GM12865 (cell line): ENCODE measurements around the gene NME1.
"Not testable (repeated sequence)": the region's sequence is repeated elsewhere in the genome, so short reads cannot be mapped to it uniquely, and the experiment has no call there.

Experiments used
- DNase-seq: peaks from one replicate; pipeline ENCODE4 v3.0.0; 2010; ENCODE audit warnings: low read depth
- H3K4me3 ChIP-seq: 2 replicates; pipeline ENCODE4 v1.5.1; 2011; ENCODE audit warnings: mild to moderate bottlenecking, low read depth, low read length, control low read depth
- CTCF ChIP-seq: IDR thresholded peaks from 2 replicates; pipeline ENCODE4 v1.5.1; 2011; ENCODE audit warnings: low read length, control low read depth, low read depth, inconsistent platforms; ENCODE audit not compliant: insufficient read depth; ENCODE audit errors: missing control alignments

The NME1 gene

GRCh38 chr17:51164911-51165679 is 11.7 kb downstream of the NME1 start:
- peak overlapping the region; percentile 99 for H3K4me3 ChIP-seq
- no peak for TF ChIP-seq CTCF
- DNase-seq: no peak

- H3K4me3 ChIP-seq: peak overlapping the region; percentile 99
- no peak for DNase-seq
- no peak for TF ChIP-seq CTCF
Observed at GRCh38 chr17:51165680-51166197, 12.4 kb downstream of the NME1 start.

GRCh38 chr17:51166198-51166986 is 13.0 kb downstream of the NME1 start, which contains the start of gene NME2:
NME2 (plus strand) TSS chr17:51166411; CDS start chr17:51166831, 420 bp downstream.
- peak; percentile 91 for DNase-seq

GRCh38 chr17:51166987-51167931 is 13.9 kb downstream of the NME1 start:
- TF ChIP-seq CTCF: peak; percentile 82
- peak; percentile 73 for DNase-seq
- peak overlapping the region; percentile 99 for H3K4me3 ChIP-seq

More at GRCh38 chr17:51166198-51166986, 13.0 kb downstream of the NME1 start, which contains the start of gene NME2:
- no peak for TF ChIP-seq CTCF
- peak within 1 kb of the TSS; percentile 99 for H3K4me3 ChIP-seq

GRCh38 chr17:51169340-51169739 is 16.0 kb downstream of the NME1 start:
- no peak overlapping the region for H3K4me3 ChIP-seq
- DNase-seq: no peak
- no peak for TF ChIP-seq CTCF

- H3K4me3 ChIP-seq: no peak overlapping the region
- no peak for DNase-seq
- no peak for TF ChIP-seq CTCF
Observed at GRCh38 chr17:51170736-51171135, 17.4 kb downstream of the NME1 start.

GRCh38 chr17:51172030-51172429 is 18.7 kb downstream of the NME1 start:
- not testable (repeated sequence) for DNase-seq, H3K4me3 ChIP-seq
